Measurements from ENCODE around the gene CNOT6. TPM values are rescaled to one million over a fixed set of nuclear protein-coding genes. Genes with fewer than 3 reads are reported as not detected.

Gene CNOT6
- total and polyA plus RNA-seq, 8 donors, result 4.7 to 38.2 (median 12.5) TPM

- H3K9me3 ChIP-seq, result no peaks in the 10 kb centered on the region
- H3K4me3 ChIP-seq, result no peak overlapping the region
- DNase-seq, result peak in 1 of 2 donors; percentile 21
- peaks cover 23 to 40% (median 32%) of the 10 kb centered on the region in 4 donors for H3K4me1 ChIP-seq
- intact Hi-C loops (cut with DNase I; ENCODE audit: low total_unique reads), result no loop called here
- no peak overlapping the region for H3K27ac ChIP-seq
- TF ChIP-seq, protein P1, sequence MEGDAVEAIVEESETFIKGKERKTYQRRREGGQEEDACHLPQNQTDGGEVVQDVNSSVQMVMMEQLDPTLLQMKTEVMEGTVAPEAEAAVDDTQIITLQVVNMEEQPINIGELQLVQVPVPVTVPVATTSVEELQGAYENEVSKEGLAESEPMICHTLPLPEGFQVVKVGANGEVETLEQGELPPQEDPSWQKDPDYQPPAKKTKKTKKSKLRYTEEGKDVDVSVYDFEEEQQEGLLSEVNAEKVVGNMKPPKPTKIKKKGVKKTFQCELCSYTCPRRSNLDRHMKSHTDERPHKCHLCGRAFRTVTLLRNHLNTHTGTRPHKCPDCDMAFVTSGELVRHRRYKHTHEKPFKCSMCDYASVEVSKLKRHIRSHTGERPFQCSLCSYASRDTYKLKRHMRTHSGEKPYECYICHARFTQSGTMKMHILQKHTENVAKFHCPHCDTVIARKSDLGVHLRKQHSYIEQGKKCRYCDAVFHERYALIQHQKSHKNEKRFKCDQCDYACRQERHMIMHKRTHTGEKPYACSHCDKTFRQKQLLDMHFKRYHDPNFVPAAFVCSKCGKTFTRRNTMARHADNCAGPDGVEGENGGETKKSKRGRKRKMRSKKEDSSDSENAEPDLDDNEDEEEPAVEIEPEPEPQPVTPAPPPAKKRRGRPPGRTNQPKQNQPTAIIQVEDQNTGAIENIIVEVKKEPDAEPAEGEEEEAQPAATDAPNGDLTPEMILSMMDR (IDR thresholded peaks at IDR 0.05), result no peak
- TF ChIP-seq POLR2A (IDR thresholded peaks at IDR 0.05) (no peak), EP300 (IDR thresholded peaks at IDR 0.05) (no peak)
- H3K27me3 ChIP-seq, result peaks cover 15 to 62% (median 30%) of the 10 kb centered on the region in 3 donors
- no peaks in the 10 kb centered on the region for H3K36me3 ChIP-seq
- WGBS, 5 donors, result 87 to 91% (median 89%) methylated on average over 15 to 19 of the region's 19 CpGs
Measured at GRCh38 chr5:180593446-180594206, 99.4 kb downstream of the CNOT6 start.

DNA sequence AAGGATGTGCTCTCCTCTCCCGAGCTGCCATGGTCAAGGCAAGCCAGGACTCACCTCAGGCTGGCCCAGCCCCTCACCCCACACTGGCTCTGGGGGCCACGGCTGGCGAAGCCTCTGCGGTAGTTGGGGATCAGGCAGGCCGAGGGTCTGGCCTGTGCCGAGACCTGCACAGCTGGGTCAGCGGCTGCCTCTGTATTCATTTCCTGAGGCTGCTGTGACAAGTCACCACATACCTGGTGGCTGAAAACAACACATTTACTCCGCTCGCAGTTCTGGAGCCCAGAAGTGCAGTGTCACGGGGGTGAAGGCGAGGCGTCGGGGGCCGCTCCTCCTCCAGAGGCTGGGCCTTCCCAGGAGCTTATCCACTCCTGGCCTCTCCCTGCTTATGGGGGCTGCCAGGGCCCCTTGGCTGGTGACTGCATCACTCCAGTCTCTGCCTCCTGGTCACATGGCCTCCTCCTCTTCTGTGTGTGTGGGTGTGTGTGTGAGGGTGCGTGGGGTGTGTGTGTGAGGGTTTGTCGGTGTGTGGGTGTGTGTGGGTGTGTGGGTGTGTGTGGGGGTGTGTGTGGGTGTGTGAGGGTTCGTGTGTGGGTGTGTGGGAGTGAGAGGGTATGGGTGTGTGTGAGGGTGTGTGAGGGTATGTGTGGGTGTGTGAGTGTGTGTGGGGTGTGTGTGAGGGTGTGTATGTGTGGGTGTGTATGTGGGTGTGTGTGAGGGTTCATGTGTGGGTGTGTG is 100.3 kb downstream of the CNOT6 start:
- peak in 1 of 2 donors; percentile 20 for DNase-seq
- no peak overlapping the region for H3K4me3 ChIP-seq
- TF ChIP-seq POLR2A (IDR thresholded peaks at IDR 0.05) (no peak), EP300 (IDR thresholded peaks at IDR 0.05) (no peak), POLR2AphosphoS5 (IDR thresholded peaks at IDR 0.05) (no peak)
- TF ChIP-seq, protein P1 (IDR thresholded peaks at IDR 0.05), result no peak
- intact Hi-C loops (cut with DNase I; ENCODE audit: low total_unique reads), result no loop called here
- WGBS, 5 donors, result 79 to 89% (median 86%) methylated on average over 6 to 17 of the region's 17 CpGs
- peaks cover 15 to 54% (median 27%) of the 10 kb centered on the region in 3 donors for H3K27me3 ChIP-seq
- H3K4me1 ChIP-seq, result peaks cover 23 to 40% (median 32%) of the 10 kb centered on the region in 4 donors
- H3K27ac ChIP-seq, result no peak overlapping the region
- H3K9me3 ChIP-seq, result no peaks in the 10 kb centered on the region
- no peaks in the 10 kb centered on the region for H3K36me3 ChIP-seq

DNA sequence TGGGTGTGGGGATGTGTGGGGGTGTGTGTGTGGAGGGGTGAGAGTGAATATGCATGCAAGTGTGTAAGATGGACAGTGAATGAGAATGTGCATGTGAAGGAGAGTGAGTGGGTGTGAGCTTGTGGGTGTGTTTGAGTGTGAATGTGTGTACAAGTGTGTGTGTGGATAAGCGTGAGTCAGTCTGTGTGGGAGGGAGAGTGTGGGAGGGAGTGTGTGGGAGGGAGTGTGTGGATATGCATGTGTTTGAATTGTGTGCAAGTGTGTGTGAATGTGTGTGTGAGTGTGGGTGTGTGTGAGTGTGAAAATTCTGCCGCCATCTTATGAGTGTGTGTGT is 100.8 kb downstream of the CNOT6 start:
- no peaks in the 10 kb centered on the region for H3K9me3 ChIP-seq
- TF ChIP-seq, protein P1 (IDR thresholded peaks at IDR 0.05), result no peak
- TF ChIP-seq EP300 (IDR thresholded peaks at IDR 0.05) (no peak), POLR2A (IDR thresholded peaks at IDR 0.05) (no peak), POLR2AphosphoS5 (IDR thresholded peaks at IDR 0.05) (no peak)
- no peak overlapping the region for H3K27ac ChIP-seq
- H3K4me3 ChIP-seq, result no peak overlapping the region
- H3K27me3 ChIP-seq, result peaks cover 11 to 48% (median 22%) of the 10 kb centered on the region in 3 donors
- no peaks in the 10 kb centered on the region for H3K36me3 ChIP-seq
- H3K4me1 ChIP-seq, result peaks cover 22 to 35% (median 29%) of the 10 kb centered on the region in 4 donors
- intact Hi-C loops (cut with DNase I; ENCODE audit: low total_unique reads), result no loop called here
- DNase-seq, result no peak
- 47 to 81% (median 77%) methylated on average over 2 of the region's 2 CpGs for WGBS, 5 donors

- H3K9me3 ChIP-seq, result no peaks in the 10 kb centered on the region
- no peak overlapping the region for H3K4me3 ChIP-seq
- TF ChIP-seq EP300 (IDR thresholded peaks at IDR 0.05) (no peak), POLR2AphosphoS5 (IDR thresholded peaks at IDR 0.05) (no peak), POLR2A (IDR thresholded peaks at IDR 0.05) (no peak)
- WGBS, 5 donors, result 39 to 69% (median 45%) methylated on average over 21 to 25 of the region's 25 CpGs
- DNase-seq, result peak in 1 of 2 donors; percentile 44
- intact Hi-C loops (cut with DNase I; ENCODE audit: low total_unique reads), result no loop called here
- H3K4me1 ChIP-seq, result peaks cover 17 to 30% (median 23%) of the 10 kb centered on the region in 4 donors
- H3K36me3 ChIP-seq, result no peaks in the 10 kb centered on the region
- peaks cover 5 to 43% (median 17%) of the 10 kb centered on the region in 3 donors for H3K27me3 ChIP-seq
- H3K27ac ChIP-seq, result no peak overlapping the region
Measured at GRCh38 chr5:180595381-180596114, 101.4 kb downstream of the CNOT6 start.

Measured in stomach (tissue), 9 donors.